Measurements from ENCODE around the gene EGFL8. TPM values are rescaled to one million over a fixed set of nuclear protein-coding genes. Genes with fewer than 3 reads are reported as not detected.

The EGFL8 gene
- total RNA-seq, 1 experiment from 2014 or later, result 11.1 TPM

DNA sequence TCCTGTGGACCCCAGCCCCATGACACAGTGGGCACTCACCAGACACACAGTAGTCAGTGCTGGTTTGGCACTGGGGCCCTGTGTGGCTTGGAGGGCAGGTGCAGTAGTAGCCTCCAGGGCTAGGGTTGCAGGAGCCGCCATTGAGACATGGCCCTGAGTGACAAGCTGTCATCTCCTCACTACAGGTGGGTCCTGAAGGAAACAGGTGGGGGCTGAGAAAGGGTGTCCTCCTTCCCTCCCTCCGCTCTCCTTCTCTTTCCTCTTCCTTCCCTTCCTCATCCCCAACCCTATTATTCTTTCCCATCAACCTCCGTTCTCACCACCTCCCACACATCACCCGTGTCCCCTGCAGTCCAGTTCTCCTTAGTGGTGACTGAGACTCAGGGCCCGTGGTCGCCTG, 49.3 kb downstream of the EGFL8 start:
- no peaks in the 10 kb centered on the region for H3K27me3 ChIP-seq (ENCODE audit: control insufficient read depth, insufficient read depth, low read length)
- DNase-seq (ENCODE audit: low read depth, low spot score) (no peak), ATAC-seq (no peak)
- no peak overlapping the region for H3K4me3 ChIP-seq (ENCODE audit: low read depth in 2 of 2, low read length in 2 of 2)
- ChIA-PET CTCF (interaction anchor here (0.5 kb wide), 1 partner anchor 972 kb away, joined by 4 read pairs; no protein-coding TSS in a partner anchor), POLR2A (no interaction called here)
- intact Hi-C loops (cut with micrococcal nuclease; ENCODE audit: unreplicated experiment) (no loop called here), in situ Hi-C loops (cut with HindIII; ENCODE audit: low pct_unique_long_range_greater_than_20kb, low sequenced_read_pairs) (no loop called here)
- no peaks in the 10 kb centered on the region for H3K9me3 ChIP-seq (ENCODE audit: control insufficient read depth, insufficient read depth, low read depth, low read length)
- H3K4me1 ChIP-seq (ENCODE audit: control insufficient read depth, insufficient read depth, low read length), result no peaks in the 10 kb centered on the region
- no peak overlapping the region for H3K27ac ChIP-seq (ENCODE audit: low read length)
- H3K36me3 ChIP-seq (ENCODE audit: control insufficient read depth, insufficient read depth, low read length), result no peaks in the 10 kb centered on the region
- TF ChIP-seq, protein P1, sequence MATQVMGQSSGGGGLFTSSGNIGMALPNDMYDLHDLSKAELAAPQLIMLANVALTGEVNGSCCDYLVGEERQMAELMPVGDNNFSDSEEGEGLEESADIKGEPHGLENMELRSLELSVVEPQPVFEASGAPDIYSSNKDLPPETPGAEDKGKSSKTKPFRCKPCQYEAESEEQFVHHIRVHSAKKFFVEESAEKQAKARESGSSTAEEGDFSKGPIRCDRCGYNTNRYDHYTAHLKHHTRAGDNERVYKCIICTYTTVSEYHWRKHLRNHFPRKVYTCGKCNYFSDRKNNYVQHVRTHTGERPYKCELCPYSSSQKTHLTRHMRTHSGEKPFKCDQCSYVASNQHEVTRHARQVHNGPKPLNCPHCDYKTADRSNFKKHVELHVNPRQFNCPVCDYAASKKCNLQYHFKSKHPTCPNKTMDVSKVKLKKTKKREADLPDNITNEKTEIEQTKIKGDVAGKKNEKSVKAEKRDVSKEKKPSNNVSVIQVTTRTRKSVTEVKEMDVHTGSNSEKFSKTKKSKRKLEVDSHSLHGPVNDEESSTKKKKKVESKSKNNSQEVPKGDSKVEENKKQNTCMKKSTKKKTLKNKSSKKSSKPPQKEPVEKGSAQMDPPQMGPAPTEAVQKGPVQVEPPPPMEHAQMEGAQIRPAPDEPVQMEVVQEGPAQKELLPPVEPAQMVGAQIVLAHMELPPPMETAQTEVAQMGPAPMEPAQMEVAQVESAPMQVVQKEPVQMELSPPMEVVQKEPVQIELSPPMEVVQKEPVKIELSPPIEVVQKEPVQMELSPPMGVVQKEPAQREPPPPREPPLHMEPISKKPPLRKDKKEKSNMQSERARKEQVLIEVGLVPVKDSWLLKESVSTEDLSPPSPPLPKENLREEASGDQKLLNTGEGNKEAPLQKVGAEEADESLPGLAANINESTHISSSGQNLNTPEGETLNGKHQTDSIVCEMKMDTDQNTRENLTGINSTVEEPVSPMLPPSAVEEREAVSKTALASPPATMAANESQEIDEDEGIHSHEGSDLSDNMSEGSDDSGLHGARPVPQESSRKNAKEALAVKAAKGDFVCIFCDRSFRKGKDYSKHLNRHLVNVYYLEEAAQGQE (IDR thresholded peaks at IDR 0.05; ENCODE audit: insufficient read depth in 1 of 2, low read depth in 2 of 2, low read length in 1 of 2), result no peak
- TF ChIP-seq SIN3A (IDR thresholded peaks at IDR 0.05; ENCODE audit: borderline replicate concordance, insufficient read depth, low read depth, low read length), result no peak
- BruUV-seq (replicated peaks), result no TSS peak

DNA sequence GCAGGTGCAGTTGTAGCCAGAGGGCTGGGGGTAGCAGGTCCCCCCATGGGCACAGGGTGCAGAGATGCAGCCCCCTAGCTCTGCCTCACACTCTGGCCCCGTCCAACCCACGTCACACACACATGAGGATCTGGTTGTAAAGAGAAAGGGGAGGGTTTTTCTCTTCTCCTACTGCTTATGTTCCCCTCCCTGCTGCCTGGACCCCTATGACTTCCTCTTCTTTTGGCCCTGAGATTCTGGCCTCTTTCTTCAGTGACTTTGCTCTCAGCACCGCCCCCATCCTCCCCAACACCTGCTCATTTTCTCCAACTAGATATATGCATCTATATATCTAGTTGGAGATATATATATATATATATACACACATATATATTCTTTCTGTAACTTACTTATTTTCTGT, 49.7 kb downstream of the EGFL8 start:
- no peaks in the 10 kb centered on the region for H3K36me3 ChIP-seq (ENCODE audit: control insufficient read depth, insufficient read depth, low read length)
- no peaks in the 10 kb centered on the region for H3K27me3 ChIP-seq (ENCODE audit: control insufficient read depth, insufficient read depth, low read length)
- CTCF ChIA-PET, result no interaction called here
- POLR2A ChIA-PET, result no interaction called here
- no peak overlapping the region for H3K4me3 ChIP-seq (ENCODE audit: low read depth in 2 of 2, low read length in 2 of 2)
- no TSS peak for BruUV-seq (replicated peaks)
- no peaks in the 10 kb centered on the region for H3K9me3 ChIP-seq (ENCODE audit: control insufficient read depth, insufficient read depth, low read depth, low read length)
- ATAC-seq (no peak), DNase-seq (ENCODE audit: low read depth, low spot score) (no peak)
- no peak overlapping the region for H3K27ac ChIP-seq (ENCODE audit: low read length)
- H3K4me1 ChIP-seq (ENCODE audit: control insufficient read depth, insufficient read depth, low read length), result no peaks in the 10 kb centered on the region
- intact Hi-C loops (cut with micrococcal nuclease; ENCODE audit: unreplicated experiment) (no loop called here), in situ Hi-C loops (cut with HindIII; ENCODE audit: low pct_unique_long_range_greater_than_20kb, low sequenced_read_pairs) (no loop called here)
- TF ChIP-seq, protein P1 (IDR thresholded peaks at IDR 0.05; ENCODE audit: insufficient read depth in 1 of 2, low read depth in 2 of 2, low read length in 1 of 2), result no peak
- TF ChIP-seq POLR2AphosphoS5 (IDR thresholded peaks at IDR 0.05; ENCODE audit: low read depth, low read length), result no peak
- TF ChIP-seq, protein P2, sequence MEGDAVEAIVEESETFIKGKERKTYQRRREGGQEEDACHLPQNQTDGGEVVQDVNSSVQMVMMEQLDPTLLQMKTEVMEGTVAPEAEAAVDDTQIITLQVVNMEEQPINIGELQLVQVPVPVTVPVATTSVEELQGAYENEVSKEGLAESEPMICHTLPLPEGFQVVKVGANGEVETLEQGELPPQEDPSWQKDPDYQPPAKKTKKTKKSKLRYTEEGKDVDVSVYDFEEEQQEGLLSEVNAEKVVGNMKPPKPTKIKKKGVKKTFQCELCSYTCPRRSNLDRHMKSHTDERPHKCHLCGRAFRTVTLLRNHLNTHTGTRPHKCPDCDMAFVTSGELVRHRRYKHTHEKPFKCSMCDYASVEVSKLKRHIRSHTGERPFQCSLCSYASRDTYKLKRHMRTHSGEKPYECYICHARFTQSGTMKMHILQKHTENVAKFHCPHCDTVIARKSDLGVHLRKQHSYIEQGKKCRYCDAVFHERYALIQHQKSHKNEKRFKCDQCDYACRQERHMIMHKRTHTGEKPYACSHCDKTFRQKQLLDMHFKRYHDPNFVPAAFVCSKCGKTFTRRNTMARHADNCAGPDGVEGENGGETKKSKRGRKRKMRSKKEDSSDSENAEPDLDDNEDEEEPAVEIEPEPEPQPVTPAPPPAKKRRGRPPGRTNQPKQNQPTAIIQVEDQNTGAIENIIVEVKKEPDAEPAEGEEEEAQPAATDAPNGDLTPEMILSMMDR (IDR thresholded peaks at IDR 0.05), result no peak
- TF ChIP-seq TCF7L2 (IDR thresholded peaks at IDR 0.05; ENCODE audit: low read depth, low read length), result no peak
- TF ChIP-seq SIN3A (IDR thresholded peaks at IDR 0.05; ENCODE audit: borderline replicate concordance, insufficient read depth, low read depth, low read length), result no peak
